GM12891 (cell line): ENCODE data around the gene PHPT1.

Source experiments
- DNase-seq: peaks from one replicate; pipeline ENCODE4 v3.0.0; 2011; ENCODE audit warnings: low spot score; ENCODE audit not compliant: insufficient read length
- FAIRE-seq: peaks from 2 replicates; lab custom pipeline; 2011; peaks lifted over from hg19 to GRCh38; lab: Jason Lieb, UNC
- PAX5 ChIP-seq: IDR thresholded peaks from 2 replicates; pipeline ENCODE4 v1.6.1; 2011; ENCODE audit warnings: low read length, moderate library complexity, mild to moderate bottlenecking; ENCODE audit not compliant: insufficient read depth, severe bottlenecking
- POLR2A ChIP-seq: IDR thresholded peaks from 2 replicates; pipeline ENCODE4 v1.6.1; 2011; ENCODE audit warnings: low read depth, low read length, control low read depth
- POLR2AphosphoS5 ChIP-seq: IDR thresholded peaks from 2 replicates; pipeline ENCODE4 v1.6.1; 2011; ENCODE audit warnings: low read depth, low read length, control low read depth
- POU2F2 ChIP-seq: IDR thresholded peaks from 2 replicates; pipeline ENCODE4 v1.6.1; 2011; ENCODE audit warnings: low read depth, mild to moderate bottlenecking, control low read depth, low read length, moderate library complexity
- SPI1 ChIP-seq: IDR thresholded peaks from 2 replicates; pipeline ENCODE4 v1.6.1; 2011; ENCODE audit warnings: low read depth, low read length, control low read depth
- TAF1 ChIP-seq: IDR thresholded peaks from 2 replicates; pipeline ENCODE4 v1.6.1; 2011; ENCODE audit warnings: low read depth, low read length, control low read depth

PHPT1 gene

GRCh38 chr9:136850866-136851775 is 1.9 kb downstream of the PHPT1 start:
- no peak for TF ChIP-seq PAX5
- no peak for TF ChIP-seq POLR2A
- TF ChIP-seq SPI1 = no peak
- TF ChIP-seq POU2F2 = no peak
- TF ChIP-seq POLR2AphosphoS5 = no peak; the same call in 1 of the 2 replicates
- no peak for TF ChIP-seq TAF1
- no peak for FAIRE-seq

GRCh38 chr9:136851941-136852663 is 2.9 kb downstream of the PHPT1 start, which contains the start of gene MAMDC4:
Gene MAMDC4, plus strand, starts transcription at chr9:136852346. Its CDS starts 71 bp downstream, at chr9:136852417.
- FAIRE-seq (no peak), DNase-seq (no peak)
- TF ChIP-seq POLR2A (no peak; the same call in 1 of the 2 replicates), POU2F2 (0 out of 2 replicates have a peak, but pooled peaks have one; percentile 2)

More at GRCh38 chr9:136850866-136851775, 1.9 kb downstream of the PHPT1 start:
- DNase-seq = no peak

GRCh38 chr9:136852664-136853595 is 3.7 kb downstream of the PHPT1 start:
- TF ChIP-seq PAX5 (no peak), POLR2A (no peak), POU2F2 (no peak), TAF1 (no peak), POLR2AphosphoS5 (no peak; the same call in 1 of the 2 replicates), SPI1 (no peak)
- no peak for FAIRE-seq
- DNase-seq = no peak

GRCh38 chr9:136853596-136854112 is 4.4 kb downstream of the PHPT1 start:
- no peak for DNase-seq
- no peak for FAIRE-seq
- no peak for TF ChIP-seq POU2F2
- no peak for TF ChIP-seq POLR2A
- no peak for TF ChIP-seq SPI1
- TF ChIP-seq TAF1 = no peak
- TF ChIP-seq POLR2AphosphoS5 = no peak
- TF ChIP-seq PAX5 = no peak

GRCh38 chr9:136854113-136854841 is 5.1 kb downstream of the PHPT1 start:
- DNase-seq = no peak
- no peak for TF ChIP-seq SPI1
- no peak for TF ChIP-seq PAX5
- no peak for TF ChIP-seq POU2F2
- TF ChIP-seq POLR2A = no peak
- no peak for TF ChIP-seq POLR2AphosphoS5
- no peak for FAIRE-seq

GRCh38 chr9:136854842-136855460 is 5.7 kb downstream of the PHPT1 start:
- TF ChIP-seq POU2F2 (no peak), TAF1 (no peak), SPI1 (no peak), POLR2AphosphoS5 (no peak), POLR2A (no peak), PAX5 (no peak)
- FAIRE-seq = no peak
- DNase-seq = no peak

- FAIRE-seq (no peak), DNase-seq (no peak)
- no peak; the same call in 1 of the 2 replicates for TF ChIP-seq POLR2A
- TF ChIP-seq POU2F2 = no peak
- TF ChIP-seq PAX5 = no peak
- no peak for TF ChIP-seq SPI1
- TF ChIP-seq POLR2AphosphoS5 = no peak; the same call in 1 of the 2 replicates
- no peak for TF ChIP-seq TAF1
Measured at GRCh38 chr9:136855461-136856078, 6.4 kb downstream of the PHPT1 start.

- FAIRE-seq (no peak), DNase-seq (no peak)
- TF ChIP-seq POU2F2 (no peak), SPI1 (no peak), POLR2AphosphoS5 (no peak), PAX5 (no peak)
Measured at GRCh38 chr9:136856079-136856476, 6.9 kb downstream of the PHPT1 start.
